Esophagus squamous epithelium (tissue), 5 donors: Measurements from ENCODE around the gene CTSL. TPM values are rescaled to one million over a fixed set of nuclear protein-coding genes. Genes with fewer than 3 reads are reported as not detected.
"Not testable (repeated sequence)": the region's sequence is repeated elsewhere in the genome, so short reads cannot be mapped to it uniquely, and the experiment has no call there.

Experiments
- DNase-seq: peaks from one replicate; lab custom pipeline; 2025; lab: John Stamatoyannopoulos, UW
- H3K27ac ChIP-seq, 4 donors: fragments of 200-600 bp; sonication (generic); one replicate each; pipeline ENCODE4 v1.5.1; 2016 to 2019; ENCODE audit warnings: mild to moderate bottlenecking in 1 of 4
- H3K27me3 ChIP-seq, 4 donors: fragments of 200-600 bp; sonication (generic); 1 replicate in 3 of 4; 2 replicates in 1 of 4; pipeline versions ENCODE4 v1.5.1 to v1.6.0; 2017 to 2021; ENCODE audit warnings: antibody characterized with exemption in 1 of 4
- H3K36me3 ChIP-seq, 3 donors: fragments of 200-600 bp; sonication (generic); one replicate each; pipeline ENCODE4 v1.5.1; 2016 to 2019
- H3K4me1 ChIP-seq, 3 donors: fragments of 200-600 bp; sonication (generic); one replicate each; pipeline ENCODE4 v1.5.1; 2017 to 2019
- H3K4me3 ChIP-seq, 4 donors: fragments of 200-600 bp; sonication (generic); 1 replicate in 3 of 4; 2 replicates in 1 of 4; pipeline ENCODE4 v1.5.1; 2016 to 2019; ENCODE audit warnings: mild to moderate bottlenecking in 2 of 4, moderate library complexity in 1 of 4
- H3K9me3 ChIP-seq, 3 donors: fragments of 200-600 bp; sonication (generic); one replicate each; pipeline ENCODE4 v1.5.1; 2016 to 2019
- POLR2A ChIP-seq, 4 donors: fragments of 450-650 bp; IDR thresholded peaks; one replicate each; pipeline ENCODE4 v1.6.1; 2017; ENCODE audit warnings: antibody characterized with exemption in 4 of 4, mild to moderate bottlenecking in 4 of 4, moderate library complexity in 3 of 4
- WGBS, 2 donors: methylation state at CpG; one replicate each; pipeline ENCODE4 v1.1.5; 2018; 5-methylcytosine and 5-hydroxymethylcytosine counted together
- intact Hi-C: fragments of 100-400 bp; cut with DNase I; formaldehyde crosslinking; loops from one replicate; pipeline ENCODE4 v1.15.0; 2022
- total RNA-seq, 4 donors: library from RNA; depleted of rRNA; stranded (reverse); fragments of >200 nt; gene quantifications; one replicate each; pipeline ENCODE4 v1.1.0, GENCODE V29; 2016
- TF ChIP-seq, protein P1 (sequence below), 6 experiments: fragments of 450-650 bp in 4 of 6; fragments of 200-600 bp in 2 of 6; sonication (generic) in 2 of 6; IDR thresholded peaks; one replicate each; pipeline ENCODE4 v1.5.1; 2016 to 2019; ENCODE audit warnings: antibody characterized with exemption in 6 of 6, mild to moderate bottlenecking in 4 of 6, moderate library complexity in 4 of 6
- donor health status: DM: yes; HTN: yes; CAD: no.

The CTSL gene
- total RNA-seq, 4 donors from 2014 or later, result 7.6 to 64.2 (median 42.4) TPM

GRCh38 chr9:87742813-87743428 lies 17.0 kb downstream of the CTSL start:
- 42 to 47% methylated on average over 3 of the region's 3 CpGs for WGBS, 2 donors
- Histone ChIP-seq H3K27ac (no peak overlapping the region), H3K27me3 (peaks cover 0 to 6% (median 0%) of the 10 kb centered on the region in 4 donors), H3K36me3 (no peaks in the 10 kb centered on the region), H3K9me3 (peaks cover 0 to 13% (median 11%) of the 10 kb centered on the region in 3 donors), H3K4me3 (no peak overlapping the region), H3K4me1 (no peaks in the 10 kb centered on the region)
- no peak for DNase-seq
- no peak for TF ChIP-seq POLR2A (IDR thresholded peaks at IDR 0.05)
- TF ChIP-seq, protein P1, sequence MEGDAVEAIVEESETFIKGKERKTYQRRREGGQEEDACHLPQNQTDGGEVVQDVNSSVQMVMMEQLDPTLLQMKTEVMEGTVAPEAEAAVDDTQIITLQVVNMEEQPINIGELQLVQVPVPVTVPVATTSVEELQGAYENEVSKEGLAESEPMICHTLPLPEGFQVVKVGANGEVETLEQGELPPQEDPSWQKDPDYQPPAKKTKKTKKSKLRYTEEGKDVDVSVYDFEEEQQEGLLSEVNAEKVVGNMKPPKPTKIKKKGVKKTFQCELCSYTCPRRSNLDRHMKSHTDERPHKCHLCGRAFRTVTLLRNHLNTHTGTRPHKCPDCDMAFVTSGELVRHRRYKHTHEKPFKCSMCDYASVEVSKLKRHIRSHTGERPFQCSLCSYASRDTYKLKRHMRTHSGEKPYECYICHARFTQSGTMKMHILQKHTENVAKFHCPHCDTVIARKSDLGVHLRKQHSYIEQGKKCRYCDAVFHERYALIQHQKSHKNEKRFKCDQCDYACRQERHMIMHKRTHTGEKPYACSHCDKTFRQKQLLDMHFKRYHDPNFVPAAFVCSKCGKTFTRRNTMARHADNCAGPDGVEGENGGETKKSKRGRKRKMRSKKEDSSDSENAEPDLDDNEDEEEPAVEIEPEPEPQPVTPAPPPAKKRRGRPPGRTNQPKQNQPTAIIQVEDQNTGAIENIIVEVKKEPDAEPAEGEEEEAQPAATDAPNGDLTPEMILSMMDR (IDR thresholded peaks at IDR 0.05), result no peak
- intact Hi-C loops, result no loop called here

- intact Hi-C loops, H3K4me3 ChIP-seq, DNase-seq, H3K27ac ChIP-seq, H3K4me1 ChIP-seq, H3K36me3 ChIP-seq, H3K27me3 ChIP-seq: not testable (repeated sequence)
- peaks cover 0 to 13% (median 11%) of the 10 kb centered on the region in 3 donors for H3K9me3 ChIP-seq
- WGBS, 2 donors, result 85 to 87% methylated on average over 5 to 7 of the region's 7 CpGs
Observed at GRCh38 chr9:87744247-87744646, 18.3 kb downstream of the CTSL start.

DNA sequence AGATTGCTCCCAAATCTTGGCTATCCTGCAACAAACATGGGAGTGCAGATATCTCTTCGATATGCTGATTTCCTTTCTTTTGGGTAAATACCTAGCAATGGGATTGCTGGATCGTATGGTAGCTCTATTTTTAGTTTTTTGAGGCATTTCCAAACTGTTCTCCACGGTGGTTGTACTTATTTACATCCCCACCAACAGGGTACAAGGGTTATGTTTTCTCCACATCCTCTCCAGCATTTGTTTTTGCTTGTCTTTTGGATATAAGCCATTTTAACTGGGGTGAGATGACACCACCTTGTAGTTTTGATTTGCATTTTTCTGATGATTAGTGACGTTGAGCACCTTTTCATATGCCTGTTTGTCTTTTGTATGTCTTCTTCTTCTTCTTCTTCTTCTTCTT lies 20.3 kb downstream of the CTSL start:
- peaks cover 0 to 6% (median 0%) of the 10 kb centered on the region in 4 donors for H3K27me3 ChIP-seq
- H3K36me3 ChIP-seq, result no peaks in the 10 kb centered on the region
- no peak overlapping the region for H3K4me3 ChIP-seq
- no peak overlapping the region for H3K27ac ChIP-seq
- no peak for DNase-seq
- intact Hi-C loops, result no loop called here
- 53 to 62% methylated on average over 4 of the region's 4 CpGs for WGBS, 2 donors
- H3K4me1 ChIP-seq, result no peaks in the 10 kb centered on the region
- TF ChIP-seq, protein P1 (IDR thresholded peaks at IDR 0.05), result no peak
- TF ChIP-seq POLR2A (IDR thresholded peaks at IDR 0.05), result no peak
- peaks cover 0 to 13% (median 11%) of the 10 kb centered on the region in 3 donors for H3K9me3 ChIP-seq

DNA sequence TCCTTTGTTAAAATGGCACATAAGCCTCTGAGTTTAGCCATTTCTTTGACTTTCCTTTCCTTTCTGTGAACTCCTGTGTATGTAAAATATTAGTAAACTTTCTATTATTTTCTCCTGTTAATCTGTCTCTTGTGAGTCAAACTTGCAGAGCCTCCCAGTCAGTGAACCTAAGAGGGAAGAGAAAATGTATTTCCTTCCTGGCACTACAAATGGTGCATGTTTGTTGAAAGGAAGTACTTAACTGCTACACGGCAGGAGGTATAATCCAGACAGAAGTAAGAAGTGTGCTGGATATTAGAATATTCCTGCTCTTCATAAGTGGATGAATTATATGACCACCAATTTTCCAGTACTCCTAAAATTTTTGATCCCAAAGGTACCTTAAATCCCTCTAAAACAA lies 23.0 kb downstream of the CTSL start:
- Histone ChIP-seq H3K4me3 (no peak overlapping the region), H3K4me1 (no peaks in the 10 kb centered on the region), H3K9me3 (peaks cover 0 to 4% (median 0%) of the 10 kb centered on the region in 3 donors), H3K27me3 (peaks cover 0 to 6% (median 0%) of the 10 kb centered on the region in 4 donors), H3K27ac (peak overlapping the region in 1 of 4 donors; percentile 11), H3K36me3 (no peaks in the 10 kb centered on the region)
- WGBS, 2 donors, result 14 to 29% methylated on average over 1 of the region's 1 CpG
- no peak for TF ChIP-seq POLR2A (IDR thresholded peaks at IDR 0.05)
- TF ChIP-seq, protein P1 (IDR thresholded peaks at IDR 0.05), result no peak
- no peak for DNase-seq
- intact Hi-C loops, result no loop called here

DNA sequence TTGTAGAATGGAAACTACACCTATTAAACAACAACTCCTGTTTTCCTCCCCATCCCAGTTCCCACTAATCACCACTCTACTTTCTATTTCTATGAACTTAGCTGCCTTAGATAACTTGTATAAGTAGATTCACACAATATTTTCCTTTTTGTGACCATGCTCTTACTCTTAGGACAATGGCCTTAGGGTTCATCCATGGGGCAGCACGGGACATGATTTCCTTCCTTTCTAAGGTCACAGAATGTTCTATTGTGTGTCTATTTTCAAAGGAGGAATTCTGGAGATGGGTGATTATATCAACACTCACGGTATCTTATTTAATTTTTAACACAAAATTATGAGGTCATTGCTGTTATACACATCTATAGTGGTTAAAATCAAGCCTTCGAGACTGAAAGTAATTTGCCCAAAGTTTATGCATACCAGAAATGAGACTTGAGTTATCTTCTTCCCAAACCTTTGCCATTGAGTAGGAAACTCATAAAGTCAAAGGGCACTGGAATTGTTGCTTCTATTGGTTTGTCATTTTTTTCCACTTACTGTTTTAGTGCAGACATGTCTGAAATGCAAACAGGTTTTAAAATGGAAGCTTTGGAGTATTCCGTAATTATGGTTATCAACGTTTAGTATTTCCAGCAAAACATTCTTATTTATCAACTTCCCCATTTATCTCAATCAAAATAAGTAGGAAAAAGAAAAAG lies 23.6 kb downstream of the CTSL start:
- 56 to 57% methylated on average over 5 of the region's 5 CpGs for WGBS, 2 donors
- no peak overlapping the region for H3K4me3 ChIP-seq
- DNase-seq, result no peak
- intact Hi-C loops, result no loop called here
- H3K9me3 ChIP-seq, result peaks cover 0 to 4% (median 0%) of the 10 kb centered on the region in 3 donors
- H3K36me3 ChIP-seq, result no peaks in the 10 kb centered on the region
- no peak for TF ChIP-seq POLR2A (IDR thresholded peaks at IDR 0.05)
- TF ChIP-seq, protein P1 (IDR thresholded peaks at IDR 0.05), result no peak
- H3K4me1 ChIP-seq, result no peaks in the 10 kb centered on the region
- peaks cover 0 to 6% (median 0%) of the 10 kb centered on the region in 4 donors for H3K27me3 ChIP-seq
- peak overlapping the region in 1 of 4 donors; percentile 11 for H3K27ac ChIP-seq
